HG03520 (cell line): ENCODE results near the gene TERC.
"Not testable (repeated sequence)": the region's sequence is repeated elsewhere in the genome, so short reads cannot be mapped to it uniquely, and the experiment has no call there.

Experiments used
- ATAC-seq: cut with Tn5 transposase; IDR thresholded peaks from one replicate; pipeline ENCODE4 v1.9.1; 2021; ENCODE audit warnings: mild to moderate bottlenecking, moderate library complexity; ENCODE audit not compliant: unreplicated experiment

Gene TERC

DNA sequence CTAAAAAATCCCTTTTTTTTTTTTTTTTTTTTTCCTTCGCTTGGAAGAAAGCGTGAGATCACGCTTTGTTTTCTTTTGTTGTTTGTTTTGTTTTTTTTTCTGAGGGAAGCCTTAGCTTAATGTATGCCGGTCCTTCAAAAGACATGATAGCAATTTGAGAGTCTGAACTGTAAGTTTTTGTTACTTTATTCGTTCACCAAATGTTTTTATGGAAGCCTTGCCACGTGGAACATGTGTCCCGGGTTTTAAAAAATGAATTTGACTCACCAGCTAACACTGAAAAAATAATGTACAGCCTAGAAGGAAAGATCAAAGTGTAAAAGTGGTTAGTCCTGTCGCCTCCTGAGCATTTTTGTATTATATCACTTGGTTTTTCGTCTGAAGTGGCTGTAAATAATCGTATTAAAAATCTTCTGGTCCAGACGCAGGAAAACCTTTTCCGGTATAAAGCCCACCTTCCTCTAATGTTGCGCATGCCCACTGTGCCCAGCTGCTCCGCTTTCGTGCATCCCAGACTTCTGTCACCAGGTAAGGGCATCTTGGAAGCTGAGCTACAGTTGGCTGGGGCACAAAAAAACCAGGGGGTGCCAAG is 7.5 kb upstream of the TERC start:
- no peak for ATAC-seq

DNA sequence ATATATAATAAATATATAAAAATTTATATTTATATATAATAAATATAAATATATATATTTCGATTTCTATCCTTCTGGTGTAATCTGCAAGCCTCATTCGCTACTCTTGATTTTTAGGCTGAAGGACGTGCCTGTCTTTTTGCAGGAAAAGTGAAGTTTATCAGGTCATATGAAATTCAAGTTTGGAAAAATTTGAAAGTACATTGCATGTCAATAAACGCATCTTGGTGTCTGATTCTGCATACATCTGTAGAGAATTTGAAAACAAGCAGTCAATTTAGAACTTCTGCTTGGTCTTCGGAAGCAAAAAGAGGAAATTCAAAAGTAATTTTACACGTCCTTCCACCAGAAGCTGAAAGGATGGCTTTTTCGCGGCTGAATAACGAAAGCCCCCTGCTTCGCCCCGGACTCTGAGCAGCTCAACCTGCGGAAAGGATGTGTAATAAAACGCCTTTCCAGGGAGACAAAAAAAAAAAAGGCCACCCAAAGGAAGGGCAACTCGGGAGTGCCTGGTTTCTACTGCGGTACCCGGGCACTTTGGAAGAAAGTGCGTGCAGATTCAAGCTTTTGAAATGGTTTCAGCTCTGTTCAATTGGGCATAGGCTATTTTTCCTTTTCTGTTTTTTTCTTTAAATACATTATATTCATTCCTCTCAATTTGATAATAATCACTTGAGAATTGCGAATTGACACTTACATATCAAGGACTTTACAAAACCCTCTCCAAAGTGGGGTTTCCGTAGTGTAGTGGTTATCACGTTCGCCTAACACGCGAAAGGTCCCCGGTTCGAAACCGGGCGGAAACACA is 6.8 kb upstream of the TERC start:
- ATAC-seq: no peak

DNA sequence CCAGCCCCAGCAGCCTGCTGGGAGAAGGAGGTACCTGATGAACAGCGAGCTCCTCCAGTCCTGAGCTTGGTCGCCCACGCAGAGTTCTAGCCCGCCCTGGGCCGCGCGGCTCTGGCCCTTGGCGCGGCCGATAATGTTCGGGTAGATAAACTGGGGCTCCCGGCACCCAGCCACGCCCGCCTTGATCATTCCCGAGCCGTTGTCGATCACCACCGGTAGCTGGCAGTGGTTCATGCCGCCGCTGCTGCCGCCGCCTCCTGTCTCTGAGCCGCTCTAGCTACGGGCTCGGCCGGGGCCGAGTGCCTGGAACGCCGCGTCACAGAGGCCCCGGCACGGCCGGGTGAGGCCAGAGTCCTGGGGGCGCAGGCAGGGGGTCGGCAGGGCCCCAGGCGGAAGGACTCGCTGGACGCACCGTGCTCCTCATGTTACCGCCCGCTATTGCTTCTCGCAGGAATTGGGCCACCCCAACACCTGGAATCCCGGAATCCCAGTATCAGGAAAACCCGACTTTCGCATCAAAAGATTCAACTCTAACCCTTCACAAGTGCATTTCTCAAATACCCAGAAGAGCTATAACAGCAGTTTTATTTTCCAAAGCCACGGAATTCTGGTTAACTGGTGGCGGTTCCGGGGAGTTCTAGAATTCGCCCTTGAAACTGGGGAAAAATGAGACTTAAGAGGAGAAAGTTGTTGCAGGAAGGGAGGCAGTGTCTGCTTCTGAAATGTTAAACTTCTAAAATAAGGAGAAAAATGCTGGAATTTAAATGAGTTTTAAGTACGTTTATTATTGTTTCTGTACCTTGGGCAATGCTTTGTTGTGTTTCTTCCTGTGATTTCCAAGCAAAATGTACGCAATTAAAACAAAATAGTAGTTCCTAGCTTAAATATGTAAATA is 4.7 kb upstream of the TERC start, which contains the start of gene ACTRT3:
TSS of gene ACTRT3 (minus strand) at position 275 of the 895 bp plus-strand sequence. CDS start at position 234, 41 bp downstream.
- ATAC-seq: peak; percentile 25

DNA sequence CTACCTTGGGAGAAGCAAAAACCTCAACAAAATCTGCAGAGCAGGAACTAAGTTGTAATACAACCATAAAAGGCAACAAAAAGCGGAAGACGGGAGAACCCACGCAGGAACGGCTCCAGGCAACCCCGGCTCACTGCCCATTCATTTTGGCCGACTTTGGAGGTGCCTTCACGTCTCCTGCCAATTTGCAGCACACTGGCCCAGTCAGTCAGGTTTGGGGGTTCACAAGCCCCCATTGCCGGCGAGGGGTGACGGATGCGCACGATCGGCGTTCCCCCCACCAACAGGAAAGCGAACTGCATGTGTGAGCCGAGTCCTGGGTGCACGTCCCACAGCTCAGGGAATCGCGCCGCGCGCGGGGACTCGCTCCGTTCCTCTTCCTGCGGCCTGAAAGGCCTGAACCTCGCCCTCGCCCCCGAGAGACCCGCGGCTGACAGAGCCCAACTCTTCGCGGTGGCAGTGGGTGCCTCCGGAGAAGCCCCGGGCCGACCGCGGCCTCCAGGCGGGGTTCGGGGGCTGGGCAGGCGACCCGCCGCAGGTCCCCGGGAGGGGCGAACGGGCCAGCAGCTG is 463 bp downstream of the TERC start:
- peak; percentile 23 for ATAC-seq

DNA sequence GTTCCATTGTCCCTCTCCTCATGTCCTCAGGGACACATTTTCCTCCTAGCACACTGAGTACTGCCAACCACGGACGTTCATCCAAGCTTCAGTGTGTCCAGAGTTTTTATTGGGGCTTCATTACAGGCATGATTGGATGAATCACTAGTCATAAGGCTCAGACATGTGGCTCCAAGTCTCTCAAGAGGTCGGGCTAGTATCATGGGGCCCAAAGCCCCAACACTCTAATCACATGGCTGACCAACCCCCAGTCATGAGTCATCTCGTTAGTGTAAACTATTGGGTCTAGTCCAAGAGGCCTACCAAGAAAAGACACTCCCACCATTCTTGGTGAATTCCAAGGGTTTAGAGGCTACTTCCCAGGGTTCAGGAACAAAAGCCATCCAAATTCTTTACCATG is 4.4 kb downstream of the TERC start:
- no peak for ATAC-seq

DNA sequence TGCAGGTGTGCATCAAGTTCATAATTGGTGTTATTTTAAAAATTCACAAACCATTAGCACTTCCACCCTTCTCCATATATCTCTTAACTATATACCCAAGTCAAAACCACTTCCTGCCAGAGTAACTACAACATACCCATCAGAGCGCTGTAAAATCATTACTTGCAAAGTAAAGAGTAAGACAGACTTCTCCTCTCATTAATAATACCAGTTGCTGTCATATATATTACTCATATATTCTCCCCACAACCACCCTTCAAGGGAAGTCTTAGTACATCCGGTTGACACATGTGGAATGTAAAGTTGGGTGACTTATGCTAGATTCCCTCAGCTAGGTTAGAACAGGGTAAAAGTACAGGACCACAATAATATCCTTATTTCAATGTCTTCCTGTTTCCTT is 5.6 kb downstream of the TERC start:
- ATAC-seq: peak; percentile 60

DNA sequence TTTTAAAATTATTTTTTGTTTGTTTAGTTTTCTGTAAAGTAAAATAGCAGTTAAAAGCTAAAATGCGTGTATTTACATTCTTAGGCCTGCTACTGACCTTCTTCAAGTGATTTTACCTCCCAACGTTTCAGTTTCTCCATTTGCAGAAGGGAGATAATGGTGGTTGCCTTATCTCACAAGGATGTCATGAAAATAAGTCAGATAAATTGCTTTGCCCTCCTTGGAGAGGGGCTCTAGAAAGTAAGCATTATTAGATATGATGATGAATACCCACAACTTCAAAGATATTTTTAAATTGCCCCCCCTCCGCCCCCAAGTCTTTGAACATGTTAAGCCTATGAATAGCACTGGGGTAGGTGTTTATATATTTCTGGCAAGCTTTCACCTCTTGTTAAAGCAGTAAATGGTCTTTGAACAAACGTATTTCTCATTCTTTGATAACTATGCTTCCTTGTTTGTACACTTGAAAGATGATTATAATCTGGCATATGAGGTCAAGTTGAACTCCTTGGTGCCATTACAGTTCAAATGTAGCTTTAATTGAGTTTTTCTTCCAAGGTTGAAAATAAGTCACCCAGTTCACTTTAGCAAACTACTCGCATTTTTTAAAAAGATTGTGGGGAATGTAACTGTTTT is 6.4 kb downstream of the TERC start:
- ATAC-seq: no peak

DNA sequence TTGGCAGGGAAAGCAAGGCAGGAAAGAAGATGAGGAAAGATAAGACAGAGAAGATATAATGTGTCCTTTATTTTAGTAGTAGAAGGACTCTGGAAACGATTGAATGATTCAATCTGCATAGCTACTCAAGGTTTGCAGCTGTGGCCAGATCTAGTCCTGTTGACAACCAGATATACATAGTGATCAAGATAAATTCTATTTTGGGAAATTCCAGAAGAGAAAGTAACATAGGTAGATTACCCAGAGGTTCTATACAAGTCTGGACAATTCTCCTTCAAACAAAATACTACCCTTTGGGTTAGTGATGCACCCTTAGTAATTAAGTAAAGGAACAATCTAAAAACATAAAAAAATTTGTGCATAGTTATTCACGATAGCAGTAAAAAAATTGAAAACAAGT is 9.4 kb downstream of the TERC start:
- no peak for ATAC-seq

DNA sequence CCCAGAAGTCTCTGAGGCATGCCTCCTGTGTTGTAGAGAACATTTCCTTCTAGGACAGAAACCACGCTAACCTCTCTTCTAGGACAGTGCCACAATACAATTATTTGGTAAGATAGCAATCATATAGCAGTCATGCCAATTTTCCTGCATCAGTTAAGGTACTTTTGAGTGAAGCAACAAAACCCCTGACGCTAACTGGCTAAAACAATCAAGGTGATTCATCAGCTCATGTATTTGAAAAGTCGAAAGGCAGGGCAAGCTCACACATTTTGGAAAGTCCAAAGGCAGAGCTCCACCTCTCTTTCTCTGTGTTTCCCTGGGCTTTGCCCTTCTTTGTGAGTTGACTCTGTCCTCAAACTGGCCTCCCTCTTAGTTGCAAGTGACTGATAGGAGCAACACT is 10.1 kb downstream of the TERC start:
- no peak for ATAC-seq

DNA sequence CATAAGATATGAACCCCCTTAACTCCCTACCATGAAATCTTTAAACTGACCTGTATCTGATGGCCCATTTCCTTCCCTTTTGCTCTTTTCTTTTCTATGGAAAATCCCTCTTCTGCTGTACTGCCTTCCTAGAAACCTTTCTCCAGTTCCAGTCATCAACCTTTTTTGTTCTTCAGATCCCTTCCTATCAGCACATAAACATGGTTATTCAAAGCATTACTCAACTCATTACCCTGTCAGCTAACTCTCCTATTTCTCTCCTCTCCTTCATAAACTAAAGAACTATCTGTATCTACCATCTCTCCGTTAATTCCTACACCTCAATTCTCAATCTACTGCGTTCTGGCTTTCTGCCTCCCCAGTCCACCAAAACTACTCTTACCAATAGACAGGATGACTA is 13.0 kb downstream of the TERC start:
- ATAC-seq: no peak

DNA sequence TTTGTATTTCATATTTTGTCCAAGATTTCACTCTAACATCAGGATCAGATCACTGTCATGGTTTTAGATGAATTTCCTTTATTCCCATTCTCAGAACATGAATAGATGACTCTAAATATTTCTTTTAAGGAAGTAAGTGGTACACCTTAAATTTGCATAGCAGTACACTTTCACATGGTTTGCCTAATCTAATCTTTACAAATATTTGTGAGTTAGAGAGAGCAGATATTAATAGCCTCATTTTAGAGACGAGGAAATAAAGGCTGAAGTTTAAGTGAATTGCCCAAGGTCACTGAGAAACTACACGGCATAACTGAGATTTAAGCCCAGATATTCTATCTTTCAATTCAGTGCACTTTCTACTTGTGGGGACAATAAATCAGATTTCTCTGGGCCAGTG is 14.2 kb downstream of the TERC start:
- no peak for ATAC-seq

DNA sequence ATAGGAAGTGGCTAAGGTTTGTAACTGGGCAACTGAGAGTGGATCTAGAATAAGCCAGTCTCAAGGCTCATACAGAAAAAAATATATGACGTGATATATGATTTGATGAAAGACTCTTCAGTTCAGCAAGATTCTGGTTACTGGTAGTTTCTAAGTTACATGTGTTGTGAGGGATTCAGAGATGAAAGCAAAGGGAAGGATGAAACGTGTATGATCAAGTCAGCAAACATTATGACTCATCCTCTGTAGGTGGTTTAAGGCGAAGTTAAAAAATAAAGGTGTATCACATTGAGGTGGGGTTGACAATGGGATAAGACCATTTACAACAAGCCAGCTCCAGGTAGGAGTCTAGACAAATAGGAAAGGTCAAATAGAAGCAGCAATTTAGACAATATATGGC is 16.2 kb downstream of the TERC start:
- ATAC-seq: peak; percentile 44

DNA sequence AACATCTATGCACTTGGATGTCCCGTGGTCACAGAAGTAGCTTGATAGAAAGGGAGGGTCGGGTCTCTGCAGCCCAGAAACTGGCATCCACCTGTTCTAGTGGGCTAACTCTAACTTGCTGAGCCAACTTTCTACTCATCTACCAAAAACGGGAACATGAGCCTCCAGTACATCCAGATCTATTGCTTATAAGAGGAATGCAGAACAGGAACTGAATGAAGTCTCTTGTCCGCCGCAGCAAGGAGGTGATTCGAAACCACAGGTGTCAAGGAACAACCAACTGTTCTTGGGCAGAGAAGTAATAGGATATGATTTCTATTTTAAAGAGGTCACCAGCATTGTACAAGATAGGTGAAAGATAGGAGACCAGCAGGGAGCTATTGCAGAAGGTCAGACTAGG is 17.9 kb downstream of the TERC start:
- no peak for ATAC-seq

DNA sequence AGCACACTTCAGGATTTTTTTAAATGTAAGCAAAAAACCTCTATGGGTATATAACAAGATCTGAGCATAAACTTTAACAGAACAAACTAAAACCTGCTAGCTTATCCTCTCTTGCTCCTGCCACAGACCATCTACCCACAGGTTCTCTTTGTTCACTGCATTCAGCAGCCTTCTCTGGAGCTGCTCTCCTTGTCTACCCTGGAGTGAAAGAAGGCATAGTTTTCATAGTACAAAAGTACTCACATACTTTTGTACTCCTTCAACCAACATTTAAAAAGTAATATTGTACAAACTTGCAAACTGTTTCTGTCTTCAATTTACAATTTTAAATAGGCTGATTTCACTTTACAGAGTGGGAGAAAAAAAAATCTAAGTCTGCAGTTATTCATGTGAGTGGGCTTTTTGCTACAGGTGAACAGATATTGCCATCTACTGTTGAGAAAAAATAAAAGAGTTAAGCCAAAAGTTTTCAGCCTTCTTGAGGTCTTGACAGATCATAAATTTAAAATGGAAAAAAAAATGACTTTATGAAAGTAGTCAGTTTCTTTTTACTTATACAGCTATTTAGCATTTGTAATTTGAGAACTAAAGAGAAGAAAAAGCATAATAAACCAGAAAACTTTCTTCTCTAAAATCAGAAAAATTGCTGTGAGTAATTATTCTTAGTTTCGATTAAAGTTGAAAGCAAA is 20.4 kb downstream of the TERC start:
- no peak for ATAC-seq

DNA sequence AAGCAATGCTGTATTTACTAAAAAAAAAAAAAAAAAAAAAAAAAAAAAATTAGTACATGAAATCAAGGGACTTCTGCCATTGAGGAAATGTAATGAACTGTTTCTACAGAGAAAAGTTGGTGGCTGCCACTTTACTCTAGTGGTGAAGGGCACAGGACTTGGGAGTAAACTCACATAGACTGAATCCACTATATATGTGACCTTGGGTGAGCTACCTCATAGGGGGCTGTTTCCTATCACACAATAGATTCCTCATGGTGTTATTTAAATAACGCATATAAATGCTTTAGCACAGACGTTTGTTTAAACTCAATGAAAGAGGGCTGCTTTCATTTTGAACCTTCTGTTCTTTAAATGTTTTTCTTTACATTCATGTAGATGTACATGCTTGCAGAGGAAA is 25.8 kb downstream of the TERC start:
- ATAC-seq: no peak

DNA sequence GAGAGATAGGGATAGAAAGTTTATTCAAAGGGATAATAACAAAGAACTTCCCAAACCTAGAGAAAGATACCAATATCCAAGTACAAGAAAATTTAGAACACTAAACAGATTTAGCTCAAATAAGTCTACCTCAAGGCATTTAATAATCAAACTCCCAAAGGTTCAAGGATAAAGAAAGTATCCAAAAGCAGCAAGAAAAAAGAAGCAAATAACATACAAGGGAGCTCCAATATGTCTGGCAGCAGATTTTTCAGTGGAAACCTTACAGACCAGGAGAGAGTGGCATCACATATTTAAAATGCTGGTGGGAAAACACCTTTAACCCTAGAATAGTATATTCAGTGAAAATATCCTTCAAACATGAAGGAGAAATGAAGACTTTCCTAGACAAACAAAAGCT is 33.0 kb downstream of the TERC start:
- ATAC-seq: not testable (repeated sequence)

DNA sequence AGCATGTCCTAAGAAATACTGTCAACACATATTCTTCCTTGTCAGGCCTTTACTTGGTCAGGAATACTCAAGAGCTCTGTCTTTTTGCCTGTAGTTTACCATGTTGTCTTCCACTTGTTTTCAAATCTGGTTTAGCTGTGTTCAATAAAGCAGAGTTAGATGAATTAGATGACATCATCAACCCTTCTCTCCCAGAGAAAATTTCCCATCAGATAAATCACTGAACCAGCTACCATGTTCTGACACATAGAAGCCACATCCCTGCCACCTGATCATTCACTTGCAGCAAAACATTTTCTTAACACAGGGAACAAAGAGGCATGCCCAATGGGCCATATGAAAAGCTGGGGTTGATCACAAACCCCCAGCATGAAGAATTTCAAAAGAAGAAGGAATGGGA is 42.1 kb downstream of the TERC start:
- ATAC-seq: no peak

DNA sequence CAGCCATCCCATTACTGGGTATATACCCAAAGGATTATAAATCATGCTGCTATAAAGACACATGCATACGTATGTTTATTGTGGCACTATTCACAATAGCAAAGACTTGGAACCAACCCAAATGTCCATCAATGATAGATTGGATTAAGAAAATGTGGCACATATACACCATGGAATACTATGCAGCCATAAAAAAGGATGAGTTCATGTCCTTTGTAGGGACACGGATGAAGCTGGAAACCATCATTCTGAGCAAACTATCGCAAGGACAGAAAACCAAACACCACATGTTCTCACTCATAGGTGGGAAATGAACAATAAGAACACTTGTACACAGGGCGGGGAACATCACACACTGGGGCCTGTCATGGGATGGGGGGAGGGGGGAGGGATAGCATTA is 46.4 kb downstream of the TERC start:
- not testable (repeated sequence) for ATAC-seq
